ENCODE data around the gene SEMA6C. TPM values are rescaled to one million over a fixed set of nuclear protein-coding genes. Genes with fewer than 3 reads are reported as not detected.

SEMA6C gene
- total RNA-seq, 1 experiment from 2014 or later, result 5.7 TPM

DNA sequence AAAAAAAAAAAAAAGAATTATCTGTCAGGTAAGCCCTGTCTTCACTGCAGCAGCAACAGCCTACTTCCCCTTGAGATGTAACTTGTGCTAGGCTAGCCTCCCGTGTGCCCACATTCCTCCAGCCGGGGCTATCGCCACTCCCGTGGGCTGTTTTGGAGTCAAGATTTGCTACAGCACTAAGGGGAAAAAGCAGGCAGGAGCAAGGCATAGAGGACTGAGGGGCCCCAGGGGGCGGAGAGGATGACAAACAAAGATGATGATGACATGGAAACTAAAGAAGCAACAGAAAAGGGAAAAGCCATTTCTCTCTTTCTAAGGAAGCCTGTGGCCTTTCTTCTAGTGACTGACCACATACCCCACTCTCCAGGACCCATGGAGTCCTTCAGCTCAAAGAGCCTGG lies 11.9 kb upstream of the SEMA6C start:
- TF ChIP-seq, protein P1, sequence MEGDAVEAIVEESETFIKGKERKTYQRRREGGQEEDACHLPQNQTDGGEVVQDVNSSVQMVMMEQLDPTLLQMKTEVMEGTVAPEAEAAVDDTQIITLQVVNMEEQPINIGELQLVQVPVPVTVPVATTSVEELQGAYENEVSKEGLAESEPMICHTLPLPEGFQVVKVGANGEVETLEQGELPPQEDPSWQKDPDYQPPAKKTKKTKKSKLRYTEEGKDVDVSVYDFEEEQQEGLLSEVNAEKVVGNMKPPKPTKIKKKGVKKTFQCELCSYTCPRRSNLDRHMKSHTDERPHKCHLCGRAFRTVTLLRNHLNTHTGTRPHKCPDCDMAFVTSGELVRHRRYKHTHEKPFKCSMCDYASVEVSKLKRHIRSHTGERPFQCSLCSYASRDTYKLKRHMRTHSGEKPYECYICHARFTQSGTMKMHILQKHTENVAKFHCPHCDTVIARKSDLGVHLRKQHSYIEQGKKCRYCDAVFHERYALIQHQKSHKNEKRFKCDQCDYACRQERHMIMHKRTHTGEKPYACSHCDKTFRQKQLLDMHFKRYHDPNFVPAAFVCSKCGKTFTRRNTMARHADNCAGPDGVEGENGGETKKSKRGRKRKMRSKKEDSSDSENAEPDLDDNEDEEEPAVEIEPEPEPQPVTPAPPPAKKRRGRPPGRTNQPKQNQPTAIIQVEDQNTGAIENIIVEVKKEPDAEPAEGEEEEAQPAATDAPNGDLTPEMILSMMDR (IDR thresholded peaks at IDR 0.05), result no peak
- TF ChIP-seq SIN3A (IDR thresholded peaks at IDR 0.05; ENCODE audit: borderline replicate concordance, insufficient read depth, low read depth, low read length) (no peak), TCF7L2 (IDR thresholded peaks at IDR 0.05; ENCODE audit: low read depth, low read length) (no peak)

DNA sequence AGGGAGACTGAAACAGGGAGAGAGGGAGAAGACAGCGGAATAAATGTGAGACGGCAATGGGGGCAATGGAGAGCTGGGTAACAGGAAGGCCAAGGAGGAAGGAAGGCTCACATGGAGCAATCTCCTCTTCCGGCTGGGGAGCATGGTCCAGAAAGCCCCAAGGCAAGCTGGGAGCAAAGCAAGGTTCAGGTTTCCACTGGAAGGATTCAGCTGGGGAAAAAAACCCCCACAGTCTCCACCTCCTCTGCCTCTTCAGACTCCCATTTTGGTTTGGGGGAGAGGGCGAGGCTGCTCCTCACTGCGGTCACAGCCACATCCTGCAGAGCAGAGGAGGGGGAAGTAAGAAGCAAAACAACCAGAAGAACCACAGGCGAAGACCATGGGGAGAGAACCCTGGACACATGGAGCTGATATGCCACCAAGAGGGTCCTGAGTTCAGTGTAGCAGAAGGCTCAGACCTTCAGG lies 10.7 kb upstream of the SEMA6C start:
- Histone ChIP-seq H3K4me3 (ENCODE audit: low read depth in 2 of 2, low read length in 2 of 2) (no peak overlapping the region), H3K4me1 (ENCODE audit: control insufficient read depth, insufficient read depth, low read length) (no peaks in the 10 kb centered on the region), H3K27me3 (ENCODE audit: control insufficient read depth, insufficient read depth, low read length) (no peaks in the 10 kb centered on the region), H3K27ac (ENCODE audit: low read length) (no peak overlapping the region), H3K36me3 (ENCODE audit: control insufficient read depth, insufficient read depth, low read length) (no peaks in the 10 kb centered on the region; the same call in 1 of the 2 replicates), H3K9me3 (ENCODE audit: control insufficient read depth, insufficient read depth, low read depth, low read length) (no peaks in the 10 kb centered on the region)
- ATAC-seq, result no peak
- intact Hi-C loops (cut with micrococcal nuclease; ENCODE audit: unreplicated experiment), result no loop called here
- in situ Hi-C loops (cut with HindIII; ENCODE audit: low pct_unique_long_range_greater_than_20kb, low sequenced_read_pairs), result no loop called here
- BruUV-seq (replicated peaks), result no TSS peak
- ChIA-PET POLR2A (no interaction called here), CTCF (interaction anchor here (3.5 kb wide), 1 partner anchor 57 kb away, joined by 70 read pairs; no protein-coding TSS in a partner anchor)
- TF ChIP-seq POLR2AphosphoS5 (IDR thresholded peaks at IDR 0.05; ENCODE audit: low read depth, low read length) (no peak), TCF7L2 (IDR thresholded peaks at IDR 0.05; ENCODE audit: low read depth, low read length) (no peak)
- no peak for DNase-seq (ENCODE audit: low read depth, low spot score)

More for the DNA sequence above, 11.9 kb upstream of the SEMA6C start:
- ChIA-PET CTCF (interaction anchor here (3.5 kb wide), 1 partner anchor 58 kb away, joined by 70 read pairs; no protein-coding TSS in a partner anchor), POLR2A (no interaction called here)
- no peak for ATAC-seq
- Histone ChIP-seq H3K4me1 (ENCODE audit: control insufficient read depth, insufficient read depth, low read length) (no peaks in the 10 kb centered on the region), H3K9me3 (ENCODE audit: control insufficient read depth, insufficient read depth, low read depth, low read length) (no peaks in the 10 kb centered on the region), H3K27me3 (ENCODE audit: control insufficient read depth, insufficient read depth, low read length) (no peaks in the 10 kb centered on the region), H3K4me3 (ENCODE audit: low read depth in 2 of 2, low read length in 2 of 2) (no peak overlapping the region), H3K27ac (ENCODE audit: low read length) (no peak overlapping the region), H3K36me3 (ENCODE audit: control insufficient read depth, insufficient read depth, low read length) (no peaks in the 10 kb centered on the region; the same call in 1 of the 2 replicates)
- in situ Hi-C loops (cut with HindIII; ENCODE audit: low pct_unique_long_range_greater_than_20kb, low sequenced_read_pairs) (no loop called here), intact Hi-C loops (cut with micrococcal nuclease; ENCODE audit: unreplicated experiment) (no loop called here)
- no TSS peak for BruUV-seq (replicated peaks)
- DNase-seq (ENCODE audit: low read depth, low spot score), result no peak

- Histone ChIP-seq H3K27ac (ENCODE audit: low read length) (no peak within 1 kb of the TSS), H3K4me1 (ENCODE audit: control insufficient read depth, insufficient read depth, low read length) (no peaks in the 10 kb centered on the region), H3K9me3 (ENCODE audit: control insufficient read depth, insufficient read depth, low read depth, low read length) (no peaks in the 10 kb centered on the region), H3K27me3 (ENCODE audit: control insufficient read depth, insufficient read depth, low read length) (no peaks in the 10 kb centered on the region), H3K36me3 (ENCODE audit: control insufficient read depth, insufficient read depth, low read length) (no peaks in the 10 kb centered on the region; the same call in 1 of the 2 replicates), H3K4me3 (ENCODE audit: low read depth in 2 of 2, low read length in 2 of 2) (no peak within 1 kb of the TSS)
- ChIA-PET POLR2A (no interaction called here), CTCF (interaction anchor here (3.5 kb wide), 1 partner anchor 57 kb away, joined by 70 read pairs; no protein-coding TSS in a partner anchor)
- in situ Hi-C loops (cut with HindIII; ENCODE audit: low pct_unique_long_range_greater_than_20kb, low sequenced_read_pairs), result no loop called here
- no peak for TF ChIP-seq TCF7L2 (IDR thresholded peaks at IDR 0.05; ENCODE audit: low read depth, low read length)
- no peak for TF ChIP-seq REST (IDR thresholded peaks at IDR 0.05; ENCODE audit: insufficient read depth in 1 of 2, low read depth in 2 of 2, low read length in 1 of 2)
- TF ChIP-seq, protein P1 (IDR thresholded peaks at IDR 0.05), result no peak
- TF ChIP-seq POLR2AphosphoS5 (IDR thresholded peaks at IDR 0.05; ENCODE audit: low read depth, low read length), result no peak
- no peak for TF ChIP-seq SIN3A (IDR thresholded peaks at IDR 0.05; ENCODE audit: borderline replicate concordance, insufficient read depth, low read depth, low read length)
- no TSS peak for BruUV-seq (replicated peaks)
- DNase-seq (ENCODE audit: low read depth, low spot score) (no peak), ATAC-seq (peak; percentile 87)
- intact Hi-C loops (cut with micrococcal nuclease; ENCODE audit: unreplicated experiment), result loop anchor here (1.0 kb wide), 1 partner anchor 56 kb away; no protein-coding TSS in a partner anchor
Observed at GRCh38 chr1:151156515-151156819, 10.0 kb upstream of the SEMA6C start, which contains the start of gene TNFAIP8L2. TNFAIP8L2 (plus strand) TSS chr1:151156649; CDS start chr1:151158698, 2,049 bp downstream.
